Mammary epithelial cell (primary cell): ENCODE data around the gene RPS6KA2.

Experiments
- CTCF ChIP-seq, 2 donors: IDR thresholded peaks in 1 of 2; conservative IDR thresholded peaks in 1 of 2; 2 replicates each; pipeline ENCODE4 v1.5.1; 2011 to 2012; ENCODE audit warnings: inconsistent platforms in 2 of 2, low read length in 2 of 2, mild to moderate bottlenecking in 2 of 2, control low read depth in 1 of 2, low read depth in 1 of 2; ENCODE audit not compliant: insufficient read depth in 1 of 2; ENCODE audit errors: extremely low read depth in 1 of 2
- EZH2 ChIP-seq: IDR thresholded peaks from 2 replicates; pipeline ENCODE4 v1.6.1; 2012; ENCODE audit warnings: low read length, inconsistent platforms, borderline replicate concordance

GRCh38 chr6:166620478-166621113 lies 6.5 kb downstream of the RPS6KA2 start:
- TF ChIP-seq CTCF (conservative IDR thresholded peaks at IDR 0.05 in 1 of 2, IDR thresholded peaks at IDR 0.05 in 1 of 2; ENCODE audit: extremely low read depth in 1 of 2, insufficient read depth in 1 of 2, low read depth in 1 of 2, low read length in 2 of 2) (no peak), EZH2 (no peak)
